ENCODE measurements around the gene ANKS1B.

The ANKS1B gene

DNA sequence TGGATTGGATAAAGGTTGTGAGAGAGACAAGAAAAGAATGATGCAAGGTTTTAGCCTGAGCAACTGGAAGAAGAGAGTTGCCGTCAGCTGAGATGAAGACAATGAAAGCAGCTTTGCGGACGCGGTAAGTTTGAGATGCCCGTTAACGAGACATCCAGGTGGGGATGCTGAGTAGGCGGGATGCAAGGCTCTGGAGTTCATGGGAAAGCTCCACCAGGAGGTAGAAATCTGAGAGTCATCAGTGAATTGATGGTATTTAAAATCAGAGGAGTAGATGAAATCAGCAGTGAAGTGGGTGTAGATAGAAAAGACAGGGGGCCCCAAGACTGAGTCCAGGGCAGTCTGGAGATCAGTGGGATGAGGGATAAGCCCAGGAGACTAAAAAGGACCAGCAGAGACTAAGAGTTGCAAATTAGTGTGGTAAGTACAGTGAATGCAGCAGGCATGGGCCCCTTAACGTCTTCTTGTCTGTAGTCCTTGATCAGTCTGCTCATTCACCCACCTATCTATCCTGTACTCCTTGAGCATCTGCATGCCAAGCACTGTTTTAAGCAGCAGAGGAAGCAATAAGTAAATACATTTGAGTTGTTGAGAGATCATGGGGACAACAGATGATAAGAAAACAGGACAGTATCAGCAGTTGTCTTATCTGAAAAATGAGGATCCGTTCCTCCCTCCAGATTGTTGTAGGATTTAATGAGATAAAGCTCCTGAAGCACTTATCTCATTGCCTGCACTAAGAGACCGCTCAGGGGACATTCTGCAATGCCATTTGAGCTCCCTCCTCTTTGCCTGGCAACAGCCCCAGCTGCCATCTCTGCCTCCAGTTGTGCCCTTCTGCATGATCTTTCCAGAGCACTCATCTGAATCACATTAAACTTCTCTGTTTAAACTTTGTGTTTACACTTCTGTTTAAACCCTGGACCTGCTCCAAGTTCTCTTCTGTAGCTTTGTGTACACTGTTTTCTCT lies 1248.1 kb downstream of the ANKS1B start:
- DNase-seq (ENCODE audit: low read depth in 2 of 2), result no peak

DNA sequence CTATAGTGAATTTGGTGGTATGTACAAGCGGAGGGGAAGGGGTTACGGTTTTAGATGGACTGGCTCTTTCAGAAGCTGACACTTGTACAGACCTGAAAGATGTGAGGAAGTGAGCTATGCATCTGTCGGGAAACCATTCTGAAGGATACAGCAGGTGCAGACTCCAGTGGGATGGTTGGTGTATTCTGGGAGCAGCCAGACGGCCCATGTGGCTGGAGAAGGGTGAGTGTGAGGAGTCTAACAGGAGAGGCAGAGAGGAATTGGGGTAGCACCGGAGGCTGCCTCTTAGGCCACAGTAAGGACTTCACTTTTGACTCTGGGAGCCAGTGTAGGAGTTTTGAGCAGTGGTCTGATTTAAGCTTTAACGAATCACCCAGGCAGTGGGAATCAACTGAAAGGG lies 1248.9 kb downstream of the ANKS1B start:
- no peak for DNase-seq (ENCODE audit: low read depth in 2 of 2)

DNA sequence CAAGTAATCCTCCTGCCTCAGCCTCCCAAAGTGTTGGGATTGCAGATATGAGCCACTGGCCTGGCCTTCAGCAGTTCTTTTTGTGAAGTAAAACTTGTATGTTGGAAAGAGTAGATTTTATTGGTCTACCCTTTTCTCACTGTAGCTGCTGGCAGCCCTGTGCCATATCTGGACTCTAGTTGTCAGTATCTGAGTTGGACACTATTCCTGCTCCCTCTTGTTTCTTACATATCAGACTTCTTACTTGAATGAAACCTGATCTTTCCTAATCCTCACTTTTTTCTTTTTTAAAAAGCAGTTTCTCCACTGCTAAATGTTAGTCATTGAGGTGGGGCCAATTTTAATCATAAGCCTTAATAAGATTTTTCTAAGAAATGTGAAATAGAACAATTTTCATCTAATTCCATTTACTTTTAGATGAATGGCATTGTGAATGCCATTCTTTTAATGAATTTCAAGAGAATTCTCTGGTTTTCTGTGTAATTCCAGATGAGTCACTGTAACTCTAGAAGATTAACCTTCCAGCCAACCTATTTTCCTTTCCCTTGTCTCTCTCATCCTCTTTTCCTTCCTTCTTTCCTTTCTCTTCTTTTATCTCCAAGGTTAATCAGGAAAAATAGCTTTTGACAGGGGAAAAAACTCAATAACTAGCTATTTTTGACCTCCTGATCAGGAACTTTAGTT lies 1250.9 kb downstream of the ANKS1B start:
- no peak for DNase-seq (ENCODE audit: low read depth in 2 of 2)

DNA sequence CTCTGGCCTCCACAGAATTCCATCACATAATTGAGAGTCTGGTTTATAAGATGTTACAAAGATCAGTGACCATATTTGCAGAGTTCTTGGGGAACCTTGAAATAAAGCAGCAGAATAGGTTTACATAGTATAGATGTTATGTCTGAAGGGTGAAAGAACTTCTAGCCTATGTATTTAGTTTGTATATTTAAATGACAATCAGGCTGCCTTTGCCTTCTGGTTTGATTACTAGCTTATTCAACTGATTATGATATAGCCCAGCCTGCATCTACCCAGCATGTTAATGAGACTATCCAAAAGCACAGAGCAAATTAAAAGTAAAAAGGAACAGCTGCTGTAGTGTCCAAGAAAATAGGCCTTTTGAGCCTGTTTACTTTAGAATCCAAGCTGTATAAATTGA lies 1254.3 kb downstream of the ANKS1B start:
- DNase-seq (ENCODE audit: low read depth in 2 of 2), result no peak

DNA sequence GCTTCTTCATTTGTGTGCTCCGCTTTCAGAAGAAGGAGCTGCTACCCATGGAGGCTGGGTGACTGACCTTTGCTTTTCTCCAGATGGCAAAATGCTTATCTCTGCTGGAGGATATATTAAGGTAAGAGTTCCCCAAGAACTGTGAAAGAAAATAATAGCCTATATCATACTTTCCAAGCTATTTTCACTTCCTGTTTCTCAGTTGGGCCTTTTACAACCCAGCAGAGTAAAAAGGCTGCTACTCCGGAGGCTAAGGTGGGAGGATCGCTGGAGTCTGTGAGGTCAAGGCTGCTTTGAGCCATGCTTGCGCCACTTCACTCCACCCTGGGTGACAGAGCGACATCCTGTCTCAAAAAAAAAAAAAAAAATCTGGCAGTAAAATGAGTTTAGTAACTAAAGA lies 1257.5 kb downstream of the ANKS1B start:
- no peak for DNase-seq (ENCODE audit: low read depth in 2 of 2)

DNA sequence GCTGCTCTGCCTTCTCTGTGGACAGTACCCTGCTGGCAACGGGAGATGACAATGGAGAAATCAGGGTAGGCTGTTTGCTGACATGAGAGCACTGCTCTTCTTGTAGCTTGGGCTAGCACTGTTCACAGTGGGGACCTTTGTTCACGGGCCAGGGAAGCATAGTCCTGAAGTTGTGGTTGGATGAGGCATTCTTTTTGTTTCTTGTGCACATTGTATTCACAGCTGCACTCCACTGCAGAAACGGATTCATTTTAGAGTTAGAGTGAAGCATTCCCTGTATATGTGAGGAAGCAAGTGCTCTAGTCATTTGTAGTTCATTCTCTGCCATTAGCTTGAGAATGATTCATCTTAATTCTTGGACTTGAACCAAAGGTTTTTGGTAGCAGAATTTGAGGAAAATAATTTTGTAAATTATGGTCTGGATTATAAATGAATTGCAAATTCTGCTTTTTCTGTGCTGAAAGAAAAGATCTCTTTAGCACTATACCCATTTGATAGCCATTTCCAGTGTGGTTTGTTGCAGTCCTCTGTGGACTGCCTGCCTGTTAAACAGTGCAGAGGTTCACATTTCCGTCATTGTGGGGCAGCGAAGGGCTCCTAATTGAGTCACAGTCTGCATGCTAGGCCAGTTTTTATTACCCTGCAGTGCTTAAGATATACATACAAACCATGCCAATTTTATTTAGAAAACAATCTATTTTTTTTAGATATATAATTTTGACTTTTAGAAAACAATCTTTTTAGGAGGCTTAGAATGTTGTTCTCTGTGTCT lies 1259.1 kb downstream of the ANKS1B start:
- DNase-seq (ENCODE audit: low read depth in 2 of 2), result peak; percentile 34 to 39

DNA sequence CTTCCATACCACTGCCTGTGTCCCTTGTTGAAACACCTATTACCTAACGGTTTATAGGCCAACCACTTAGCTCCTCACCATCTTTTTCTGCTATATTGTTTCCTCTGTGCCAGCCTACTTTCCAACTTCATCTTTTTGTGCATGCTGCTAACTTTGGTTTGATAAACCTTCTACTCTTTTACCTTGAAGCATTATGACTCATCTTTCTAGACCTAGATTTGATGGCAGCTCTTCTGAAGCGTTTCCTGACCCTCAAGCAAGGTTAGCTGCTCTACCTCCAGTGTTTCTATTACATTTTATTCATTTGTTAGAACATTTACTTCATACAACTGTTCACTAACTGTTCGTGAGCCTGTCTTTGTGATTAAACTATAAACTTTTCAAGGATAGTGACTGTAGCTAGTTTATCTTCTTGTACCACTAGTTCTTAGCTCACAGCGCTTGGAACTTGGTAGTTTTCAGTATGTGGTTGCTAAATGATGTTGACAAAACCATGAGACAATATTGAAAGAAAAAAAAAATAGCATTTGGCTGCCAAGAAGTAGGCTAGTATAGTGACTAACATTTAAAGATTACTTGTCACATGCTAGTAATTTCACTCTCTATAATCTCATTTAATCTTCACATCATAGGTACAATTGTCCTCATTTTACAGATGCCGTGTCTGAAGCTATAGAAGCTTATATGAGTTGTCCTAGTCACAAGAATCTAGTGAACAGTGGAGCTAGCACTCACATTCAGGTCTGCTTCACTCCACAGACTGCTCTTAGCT lies 1260.2 kb downstream of the ANKS1B start:
- DNase-seq (ENCODE audit: low read depth in 2 of 2), result no peak

DNA sequence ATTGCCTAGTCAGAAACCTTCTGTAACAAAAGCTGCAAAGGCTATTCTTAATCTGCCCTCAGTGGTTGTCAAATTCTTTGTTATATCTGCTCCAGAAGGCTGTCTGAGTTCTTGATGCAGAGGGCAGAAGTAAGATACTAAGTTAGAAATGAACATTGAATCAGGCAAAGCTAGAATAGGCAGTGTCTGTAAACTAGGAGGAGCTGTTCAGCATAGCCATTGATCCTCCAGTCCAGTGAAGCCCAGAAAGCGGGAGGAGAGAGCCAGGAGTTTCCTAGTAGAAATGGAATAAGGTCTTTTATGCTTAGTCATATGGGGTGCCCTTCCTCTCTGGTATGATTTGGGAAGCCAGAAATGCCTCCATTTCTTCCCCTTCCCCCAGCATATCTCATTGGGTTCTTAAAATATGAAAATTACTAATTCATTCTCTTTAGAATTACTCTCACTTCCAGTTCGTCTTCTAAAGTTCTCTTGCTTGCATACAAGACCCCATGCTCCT lies 1263.5 kb downstream of the ANKS1B start:
- DNase-seq (ENCODE audit: low read depth in 2 of 2), result no peak

DNA sequence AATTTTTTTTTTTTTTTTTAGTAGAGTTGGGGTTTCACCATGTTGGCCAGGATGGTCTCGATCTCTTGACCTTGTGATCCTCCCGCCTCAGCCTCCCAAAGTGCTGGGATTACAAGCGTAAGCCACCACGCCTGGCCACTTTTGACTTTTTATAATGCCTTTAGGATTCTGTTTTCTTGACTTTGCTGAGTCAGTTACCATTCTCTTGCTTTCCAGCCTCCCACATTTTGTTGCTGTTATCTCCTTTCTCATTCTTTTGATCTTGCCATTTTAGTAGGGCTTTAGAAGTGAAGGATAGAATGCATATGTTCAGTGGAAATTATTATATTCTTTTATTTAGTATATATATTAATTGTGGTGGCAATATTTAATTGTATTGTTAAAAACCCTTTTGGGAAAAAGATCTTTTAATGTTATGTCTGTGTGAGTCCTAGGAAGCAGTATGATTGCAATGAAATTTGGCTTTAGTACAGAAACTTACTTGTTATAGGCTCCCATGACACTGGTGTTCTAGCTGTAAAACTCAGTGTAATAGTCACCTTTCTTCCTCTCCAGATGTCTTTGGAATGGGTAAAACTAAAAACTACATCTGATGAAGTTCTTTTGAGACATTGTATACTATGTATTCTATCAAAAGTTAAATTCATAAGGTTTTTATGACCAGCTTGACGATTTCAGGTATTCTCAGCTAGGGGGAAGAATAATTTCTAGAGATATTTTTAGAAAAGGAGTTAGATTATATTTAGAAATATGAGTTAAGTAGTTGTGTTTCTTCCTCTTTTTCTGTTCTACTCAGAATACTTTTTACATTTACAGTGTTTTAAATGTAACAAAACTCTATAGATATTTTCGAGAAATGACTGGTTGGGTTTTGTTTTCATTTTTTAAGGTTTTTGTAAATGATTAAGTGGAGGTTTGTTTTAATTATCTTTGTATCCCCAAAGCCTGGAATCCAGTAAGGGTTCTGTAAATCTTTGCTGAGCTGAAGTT lies 1264.9 kb downstream of the ANKS1B start:
- no peak for DNase-seq (ENCODE audit: low read depth in 2 of 2)

DNA sequence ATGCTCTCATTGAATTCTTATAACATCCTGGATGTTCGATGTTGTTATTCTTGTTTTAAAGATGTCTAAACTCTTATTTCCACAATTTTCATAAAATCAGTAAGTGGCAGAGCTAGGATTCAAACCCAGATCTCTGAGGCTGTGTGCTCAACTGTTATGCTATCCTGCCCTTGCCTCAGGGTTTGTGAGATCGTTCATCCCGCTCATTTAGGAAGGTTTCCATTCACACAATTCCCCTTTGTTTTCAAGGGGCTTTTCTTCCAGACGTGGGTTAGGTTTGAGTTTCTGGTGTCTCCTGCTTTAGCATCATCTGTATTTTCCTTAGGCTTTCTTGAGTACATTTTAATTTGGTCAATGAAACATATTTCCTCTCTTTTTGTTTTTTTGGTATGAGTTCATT lies 1270.3 kb downstream of the ANKS1B start:
- DNase-seq (ENCODE audit: low read depth in 2 of 2), result no peak

DNA sequence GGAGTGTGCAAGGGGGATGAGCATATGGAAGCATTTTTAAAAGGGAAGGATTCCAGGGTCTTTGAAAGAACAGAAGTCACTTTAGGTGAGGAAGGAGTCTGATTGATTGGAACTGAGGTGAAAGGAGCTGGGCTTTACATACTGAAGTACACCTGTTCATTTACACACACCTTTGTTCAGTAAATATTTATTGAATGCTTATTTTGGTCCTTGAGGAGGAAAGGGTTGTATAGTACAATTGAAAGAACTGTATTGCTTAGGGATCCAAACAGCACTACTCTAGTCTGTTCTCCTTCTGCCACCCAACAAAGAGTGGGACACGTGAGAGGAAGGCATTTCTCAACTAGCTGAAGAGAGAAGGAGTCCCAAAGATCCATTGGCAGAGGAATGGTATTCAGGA lies 1275.7 kb downstream of the ANKS1B start:
- DNase-seq (ENCODE audit: low read depth in 2 of 2), result no peak

DNA sequence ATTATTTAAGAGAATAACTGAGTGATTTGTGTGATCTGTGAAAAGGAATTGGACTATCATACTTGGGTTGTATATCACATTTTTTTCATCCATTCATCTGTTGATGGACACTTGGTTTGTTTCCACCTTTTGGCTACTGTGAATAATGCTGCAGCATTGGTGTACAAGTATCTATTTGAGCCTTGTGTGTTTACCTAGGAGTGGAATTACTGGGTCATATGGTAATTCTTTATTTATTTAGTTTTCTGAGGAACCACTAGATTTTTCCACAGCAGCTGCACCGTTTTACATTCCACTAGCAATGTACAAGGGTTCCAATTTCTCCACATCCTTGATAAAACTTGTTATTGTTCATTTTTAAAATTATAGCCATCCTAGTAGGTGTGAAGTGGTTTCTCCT lies 1283.6 kb downstream of the ANKS1B start:
- DNase-seq (ENCODE audit: low read depth in 2 of 2), result no peak

DNA sequence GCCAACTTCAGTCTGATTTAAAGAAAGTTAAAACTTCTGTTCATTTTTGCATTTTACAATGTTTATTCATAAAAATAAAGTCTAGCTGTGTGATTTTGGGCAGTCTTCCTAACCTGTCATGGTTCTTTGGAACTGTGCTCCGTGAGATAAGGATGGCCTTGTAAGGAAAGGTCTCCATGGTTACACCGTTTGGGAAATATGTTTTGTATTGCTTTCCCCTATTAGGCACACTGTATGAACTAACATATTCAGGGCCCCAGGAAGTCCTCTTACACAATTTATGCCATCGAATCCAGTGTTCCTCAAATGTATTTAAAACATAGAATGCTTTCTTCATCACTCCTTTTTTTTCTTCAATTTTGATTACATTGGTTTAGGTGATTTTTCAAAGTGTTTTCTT lies 1285.2 kb downstream of the ANKS1B start:
- no peak for DNase-seq (ENCODE audit: low read depth in 2 of 2)

DNA sequence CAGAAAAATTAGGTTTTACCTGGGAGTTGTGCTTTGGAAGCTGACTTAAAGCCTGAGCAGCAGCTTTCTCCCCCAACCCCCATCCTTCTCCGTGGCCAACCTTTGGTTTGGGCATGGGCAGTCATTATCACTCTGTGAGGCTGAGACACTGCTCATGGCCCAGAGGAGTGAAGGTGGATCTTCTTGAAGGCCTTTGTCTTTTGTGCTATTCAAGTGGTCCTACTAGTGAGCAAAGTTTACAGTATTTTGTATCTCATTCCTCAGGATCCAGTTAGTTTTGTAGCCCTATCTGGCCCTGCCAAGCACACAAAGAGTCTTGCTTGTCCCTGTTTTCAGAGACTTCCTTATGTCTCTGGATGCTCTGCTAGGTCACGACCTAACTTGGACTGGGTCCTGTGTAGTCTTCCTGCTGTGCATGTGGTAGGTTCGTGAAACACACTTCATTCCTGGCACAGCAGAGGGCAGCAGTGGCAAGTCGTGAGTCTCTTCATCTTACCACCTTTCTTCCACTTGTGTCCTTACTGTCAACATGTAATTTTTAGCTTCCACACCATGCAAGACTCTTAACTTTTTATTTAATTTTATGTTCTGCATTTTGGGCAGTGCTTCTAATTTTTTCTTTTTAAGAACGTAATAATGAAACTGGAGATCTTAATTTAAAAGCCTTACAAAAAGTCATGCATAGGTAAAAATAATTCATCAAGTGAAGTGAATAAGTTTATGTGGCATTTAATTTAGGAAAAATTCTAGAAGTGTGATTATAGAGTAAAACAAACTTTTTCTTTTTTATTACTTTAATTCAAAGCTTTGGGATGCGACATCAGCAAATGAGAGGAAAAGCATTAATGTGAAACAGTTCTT lies 1285.9 kb downstream of the ANKS1B start:
- peak in 1 of 2 experiments; percentile 4 for DNase-seq (ENCODE audit: low read depth in 2 of 2)

DNA sequence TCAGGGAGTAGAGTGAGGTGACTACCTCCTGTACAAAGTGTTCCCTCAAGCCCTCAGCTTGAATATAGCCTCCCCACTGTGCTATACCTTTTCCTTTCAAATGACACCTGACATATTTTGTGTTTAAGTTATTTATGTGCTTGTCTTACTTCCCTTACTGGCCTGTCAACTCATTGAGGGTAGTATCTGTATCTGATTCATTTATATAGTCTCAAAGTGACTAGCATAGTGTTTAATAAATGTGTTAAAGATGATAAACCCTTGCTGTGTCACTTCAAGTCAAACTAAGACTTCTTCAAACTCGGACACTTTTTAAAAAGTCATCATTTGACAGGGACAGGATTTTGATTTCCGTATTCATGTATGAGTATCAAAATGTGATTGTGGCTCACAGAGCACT lies 1287.5 kb downstream of the ANKS1B start:
- DNase-seq (ENCODE audit: low read depth in 2 of 2), result no peak

DNA sequence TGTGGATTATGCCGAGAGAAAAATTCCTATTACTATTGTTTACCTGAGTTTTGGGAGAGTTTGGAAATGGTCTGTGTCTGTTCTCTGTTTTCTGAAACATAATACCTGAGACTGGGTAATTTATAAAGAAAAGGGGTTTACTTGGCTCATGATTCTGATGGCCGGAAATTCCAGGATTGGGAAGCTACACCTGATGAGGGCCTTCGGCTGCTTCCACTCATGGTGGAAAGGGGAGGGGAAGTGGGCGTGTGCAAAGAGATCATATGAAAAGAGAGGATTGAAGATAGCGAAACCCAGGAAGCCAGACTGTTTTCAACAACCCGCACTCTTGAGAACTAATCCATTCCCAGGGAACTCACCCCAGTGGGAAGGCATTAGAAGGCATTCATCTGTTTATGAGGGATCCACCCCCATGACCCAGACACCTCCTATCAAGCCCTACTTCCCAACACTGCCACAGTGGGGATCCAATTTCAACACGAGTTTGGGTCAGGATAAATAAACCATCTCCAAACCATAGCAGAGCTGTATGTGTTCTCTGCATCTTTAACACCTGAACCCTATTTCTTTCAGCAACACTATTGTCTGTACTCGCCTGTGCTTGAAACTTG lies 1288.6 kb downstream of the ANKS1B start:
- no peak for DNase-seq (ENCODE audit: low read depth in 2 of 2)

DNA sequence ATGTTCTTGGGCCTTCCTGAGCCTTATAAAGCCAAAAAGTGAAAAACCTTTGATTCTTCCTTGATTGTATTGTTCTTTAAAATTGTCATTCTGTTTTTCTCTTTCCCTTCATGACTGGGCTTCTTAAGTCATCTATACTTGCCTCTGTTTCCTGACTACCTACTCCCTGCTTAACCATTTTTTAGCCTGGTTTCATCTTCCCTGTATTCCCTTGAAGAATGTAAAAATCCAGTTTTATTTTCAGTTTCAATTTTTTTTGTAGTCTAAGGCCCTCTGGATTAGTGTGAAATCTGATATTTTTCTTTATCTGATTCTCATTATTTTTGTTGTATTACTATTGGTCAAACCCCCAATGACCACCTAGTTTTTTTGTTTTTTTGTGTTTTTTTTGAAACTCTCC lies 1293.4 kb downstream of the ANKS1B start:
- no peak for DNase-seq (ENCODE audit: low read depth in 2 of 2)

DNA sequence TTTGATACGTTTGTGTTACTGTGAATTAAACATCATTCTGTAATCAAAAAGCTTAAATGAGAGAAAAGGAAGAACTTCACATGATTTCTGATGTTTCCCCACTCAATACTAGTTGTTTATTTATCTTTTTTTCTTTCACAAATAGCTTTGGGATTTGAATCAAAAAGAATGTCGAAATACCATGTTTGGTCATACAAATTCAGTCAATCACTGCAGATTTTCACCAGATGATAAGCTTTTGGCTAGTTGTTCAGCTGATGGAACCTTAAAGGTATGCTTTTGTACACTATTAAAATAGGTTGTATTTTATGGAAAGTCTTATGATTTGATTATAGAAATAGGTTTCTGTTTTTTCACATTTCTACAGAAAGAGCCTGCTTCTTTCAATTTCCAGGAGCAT lies 1298.1 kb downstream of the ANKS1B start:
- DNase-seq (ENCODE audit: low read depth in 2 of 2), result no peak
